Measurements from ENCODE around the gene NOS2. TPM values are rescaled to one million over a fixed set of nuclear protein-coding genes. Genes with fewer than 3 reads are reported as not detected.
"Not testable (repeated sequence)": the region's sequence is repeated elsewhere in the genome, so short reads cannot be mapped to it uniquely, and the experiment has no call there.

NOS2 gene
- polyA plus RNA-seq, 1 experiment = 0.02 TPM

DNA sequence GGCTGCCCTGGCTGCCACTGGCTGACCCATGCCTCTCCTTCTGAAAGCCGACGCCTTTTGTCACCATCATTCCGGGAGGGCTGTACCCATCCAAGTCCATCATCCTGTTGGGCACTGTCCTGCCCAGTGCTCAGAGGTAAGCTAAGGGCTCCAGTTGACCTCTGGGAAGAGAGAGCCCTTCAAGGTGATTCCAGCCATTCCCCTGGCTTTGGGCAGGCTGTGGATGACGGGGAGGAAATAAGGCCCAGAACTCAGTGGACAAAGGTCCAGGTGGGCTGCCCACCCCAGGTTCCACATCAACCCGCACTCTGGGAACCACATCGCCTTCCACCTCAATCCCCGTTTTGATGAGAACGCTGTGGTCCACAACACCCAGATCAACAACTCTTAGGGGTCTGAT is 45.8 kb downstream of the NOS2 start:
- Histone ChIP-seq H3K4me3 (ENCODE audit: low read depth, low read length) (no peak overlapping the region), H3K36me3 (ENCODE audit: control insufficient read depth, insufficient read depth, low read length) (no peaks in the 10 kb centered on the region), H3K27me3 (ENCODE audit: control insufficient read depth, insufficient read depth, low read length) (no peaks in the 10 kb centered on the region)
- TF ChIP-seq, protein P1, sequence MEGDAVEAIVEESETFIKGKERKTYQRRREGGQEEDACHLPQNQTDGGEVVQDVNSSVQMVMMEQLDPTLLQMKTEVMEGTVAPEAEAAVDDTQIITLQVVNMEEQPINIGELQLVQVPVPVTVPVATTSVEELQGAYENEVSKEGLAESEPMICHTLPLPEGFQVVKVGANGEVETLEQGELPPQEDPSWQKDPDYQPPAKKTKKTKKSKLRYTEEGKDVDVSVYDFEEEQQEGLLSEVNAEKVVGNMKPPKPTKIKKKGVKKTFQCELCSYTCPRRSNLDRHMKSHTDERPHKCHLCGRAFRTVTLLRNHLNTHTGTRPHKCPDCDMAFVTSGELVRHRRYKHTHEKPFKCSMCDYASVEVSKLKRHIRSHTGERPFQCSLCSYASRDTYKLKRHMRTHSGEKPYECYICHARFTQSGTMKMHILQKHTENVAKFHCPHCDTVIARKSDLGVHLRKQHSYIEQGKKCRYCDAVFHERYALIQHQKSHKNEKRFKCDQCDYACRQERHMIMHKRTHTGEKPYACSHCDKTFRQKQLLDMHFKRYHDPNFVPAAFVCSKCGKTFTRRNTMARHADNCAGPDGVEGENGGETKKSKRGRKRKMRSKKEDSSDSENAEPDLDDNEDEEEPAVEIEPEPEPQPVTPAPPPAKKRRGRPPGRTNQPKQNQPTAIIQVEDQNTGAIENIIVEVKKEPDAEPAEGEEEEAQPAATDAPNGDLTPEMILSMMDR (IDR thresholded peaks at IDR 0.05; ENCODE audit: insufficient read depth, low read depth, low read length) = no peak
- ChIA-PET POLR2A (no interaction called here), CTCF (interaction anchor here (6.4 kb wide), 1 partner anchor 101 kb away, joined by 98 read pairs; no protein-coding TSS in a partner anchor)
- no peak for DNase-seq (ENCODE audit: low read depth)

DNA sequence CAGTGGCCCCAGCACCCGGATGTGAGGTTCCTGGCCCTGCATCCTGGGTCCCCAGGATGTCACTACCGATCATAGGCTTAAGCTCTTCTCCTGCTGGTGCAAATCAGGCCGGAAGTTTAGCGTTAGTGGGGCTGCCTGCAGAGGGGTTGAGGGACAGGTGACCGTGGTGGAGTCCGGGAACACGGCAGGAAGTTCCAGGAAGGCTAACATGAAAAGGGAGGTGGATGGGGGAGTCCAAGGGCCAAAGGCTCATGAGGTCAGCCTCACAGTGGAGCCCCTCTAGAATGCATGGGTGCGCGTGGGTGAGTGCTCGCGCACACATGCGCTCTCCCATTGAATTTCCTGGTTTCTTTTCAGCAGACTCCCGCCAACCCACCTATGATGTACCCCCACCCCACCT is 46.6 kb downstream of the NOS2 start:
- CTCF ChIA-PET = interaction anchor here (6.4 kb wide), 1 partner anchor 100 kb away, joined by 98 read pairs; no protein-coding TSS in a partner anchor
- H3K36me3 ChIP-seq (ENCODE audit: control insufficient read depth, insufficient read depth, low read length); H3K4me3 ChIP-seq (ENCODE audit: low read depth, low read length); DNase-seq (ENCODE audit: low read depth); POLR2A ChIA-PET; H3K27me3 ChIP-seq (ENCODE audit: control insufficient read depth, insufficient read depth, low read length): not testable (repeated sequence)

DNA sequence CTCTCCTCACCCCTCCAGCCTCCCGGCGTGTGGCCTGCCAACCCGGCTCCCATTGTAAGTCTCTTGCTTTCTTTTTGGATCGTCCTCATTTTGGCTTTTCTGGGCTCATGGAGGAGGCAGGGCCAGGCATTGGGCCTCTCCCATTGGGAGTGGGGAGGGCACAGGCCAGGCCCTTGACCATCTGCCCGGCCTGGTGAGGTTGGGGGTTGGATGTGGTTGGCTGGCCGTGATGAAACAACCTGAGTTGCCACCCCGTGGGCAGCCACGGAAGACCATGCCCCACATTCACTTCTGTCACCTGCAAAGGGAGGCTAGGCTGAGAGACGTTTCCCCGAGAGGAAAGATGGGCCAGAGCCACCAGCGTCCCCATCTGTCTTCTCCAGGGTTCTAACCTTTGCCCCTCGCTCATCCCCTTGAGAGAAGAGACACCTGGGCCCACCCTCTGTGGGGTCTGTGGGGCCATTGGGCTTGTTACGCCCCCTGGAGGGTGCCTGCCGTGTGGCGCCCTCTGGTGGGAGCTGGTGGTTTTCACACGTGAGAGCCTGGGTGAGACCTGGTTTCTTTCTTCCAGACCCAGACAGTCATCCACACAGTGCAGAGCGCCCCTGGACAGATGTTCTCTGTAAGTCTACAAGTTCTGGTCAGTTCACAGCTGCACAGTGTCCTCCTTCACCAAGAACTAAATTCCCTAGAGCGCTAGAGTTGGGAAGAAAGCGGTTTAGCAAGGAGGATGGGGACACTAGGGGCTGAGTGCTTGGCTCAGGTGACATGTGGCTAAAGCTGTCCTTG is 47.3 kb downstream of the NOS2 start:
- DNase-seq (ENCODE audit: low read depth); H3K36me3 ChIP-seq (ENCODE audit: control insufficient read depth, insufficient read depth, low read length); H3K4me3 ChIP-seq (ENCODE audit: low read depth, low read length); POLR2A ChIA-PET; H3K27me3 ChIP-seq (ENCODE audit: control insufficient read depth, insufficient read depth, low read length): not testable (repeated sequence)
- CTCF ChIA-PET = interaction anchor here (6.4 kb wide), 1 partner anchor 100 kb away, joined by 98 read pairs; no protein-coding TSS in a partner anchor

DNA sequence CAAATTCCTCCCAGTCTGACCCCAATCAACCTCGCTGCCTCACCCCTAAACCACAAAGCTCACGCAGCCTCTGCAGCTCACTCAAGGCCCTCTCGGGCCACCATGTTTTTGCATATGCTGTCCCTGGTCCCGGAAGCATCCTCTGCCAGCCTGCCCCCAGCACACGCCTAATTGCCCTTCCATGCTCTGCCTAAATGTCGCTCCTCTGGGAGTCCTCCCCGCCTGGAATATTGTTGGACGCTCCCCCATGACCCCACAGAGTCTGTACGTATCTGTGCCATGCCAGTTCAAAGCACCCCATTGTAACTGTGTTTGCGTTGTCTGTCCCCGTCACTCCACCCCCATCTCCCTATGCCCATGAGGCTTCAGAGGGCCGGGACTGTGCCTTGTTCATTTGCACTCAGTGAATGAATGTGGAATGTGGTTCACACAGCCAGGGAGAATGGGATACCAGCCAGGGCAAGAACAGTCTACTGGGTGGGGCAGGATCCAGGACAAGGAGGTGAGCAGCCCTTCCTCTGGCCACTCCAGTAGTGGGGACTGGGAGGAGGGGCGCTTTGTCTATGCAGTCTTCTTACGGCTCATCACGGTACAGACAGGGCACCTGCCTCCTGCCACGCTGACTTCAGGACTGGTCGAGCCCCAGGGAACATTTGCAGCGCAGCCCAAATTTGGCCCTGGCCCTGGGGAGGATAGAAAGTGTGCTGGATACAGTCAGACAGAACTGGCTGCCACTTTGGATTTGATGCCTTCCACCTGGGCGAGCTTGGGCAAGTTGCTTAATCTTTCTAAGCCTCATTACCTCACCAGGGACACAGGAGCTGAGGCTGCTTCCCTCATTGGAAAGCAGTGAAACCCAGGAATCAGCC is 48.5 kb downstream of the NOS2 start:
- DNase-seq (ENCODE audit: low read depth) = no peak
- POLR2A ChIA-PET = no interaction called here
- CTCF ChIA-PET = interaction anchor here (1.4 to 1.9 kb wide), 2 partner anchors 15 to 128 kb away, joined by 3 to 5 read pairs; no protein-coding TSS in a partner anchor
- Histone ChIP-seq H3K36me3 (ENCODE audit: control insufficient read depth, insufficient read depth, low read length) (no peaks in the 10 kb centered on the region), H3K4me3 (ENCODE audit: low read depth, low read length) (no peak overlapping the region), H3K27me3 (ENCODE audit: control insufficient read depth, insufficient read depth, low read length) (no peaks in the 10 kb centered on the region)
- TF ChIP-seq, protein P1 (IDR thresholded peaks at IDR 0.05; ENCODE audit: insufficient read depth, low read depth, low read length) = no peak

DNA sequence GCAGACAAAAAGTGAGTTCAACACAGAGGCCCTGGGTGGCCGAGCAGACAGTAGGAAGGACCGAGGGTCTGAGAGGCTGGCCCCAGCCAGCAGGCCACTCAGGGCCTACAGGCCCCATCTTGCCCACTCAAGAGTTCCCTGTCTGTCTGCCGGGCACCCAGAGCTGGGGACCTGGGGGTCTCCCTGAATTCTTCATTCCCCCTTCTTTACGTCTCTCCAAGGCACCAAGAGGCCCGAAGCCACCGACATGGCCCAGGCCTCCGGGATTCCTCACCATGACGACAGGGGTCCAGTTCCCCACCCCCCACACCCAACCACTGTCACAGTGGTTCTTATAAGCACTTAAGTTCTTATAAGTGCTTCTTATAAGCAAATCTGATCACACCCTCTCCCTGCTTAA is 49.2 kb downstream of the NOS2 start:
- ChIA-PET CTCF (interaction anchor here (1.4 to 1.9 kb wide), 2 partner anchors 14 to 129 kb away, joined by 3 to 5 read pairs; no protein-coding TSS in a partner anchor), POLR2A (no interaction called here)
- no peaks in the 10 kb centered on the region for H3K27me3 ChIP-seq (ENCODE audit: control insufficient read depth, insufficient read depth, low read length)
- DNase-seq (ENCODE audit: low read depth) = no peak
- TF ChIP-seq, protein P1 (IDR thresholded peaks at IDR 0.05; ENCODE audit: insufficient read depth, low read depth, low read length) = no peak
- H3K4me3 ChIP-seq (ENCODE audit: low read depth, low read length) = no peak overlapping the region
- no peaks in the 10 kb centered on the region for H3K36me3 ChIP-seq (ENCODE audit: control insufficient read depth, insufficient read depth, low read length)

DNA sequence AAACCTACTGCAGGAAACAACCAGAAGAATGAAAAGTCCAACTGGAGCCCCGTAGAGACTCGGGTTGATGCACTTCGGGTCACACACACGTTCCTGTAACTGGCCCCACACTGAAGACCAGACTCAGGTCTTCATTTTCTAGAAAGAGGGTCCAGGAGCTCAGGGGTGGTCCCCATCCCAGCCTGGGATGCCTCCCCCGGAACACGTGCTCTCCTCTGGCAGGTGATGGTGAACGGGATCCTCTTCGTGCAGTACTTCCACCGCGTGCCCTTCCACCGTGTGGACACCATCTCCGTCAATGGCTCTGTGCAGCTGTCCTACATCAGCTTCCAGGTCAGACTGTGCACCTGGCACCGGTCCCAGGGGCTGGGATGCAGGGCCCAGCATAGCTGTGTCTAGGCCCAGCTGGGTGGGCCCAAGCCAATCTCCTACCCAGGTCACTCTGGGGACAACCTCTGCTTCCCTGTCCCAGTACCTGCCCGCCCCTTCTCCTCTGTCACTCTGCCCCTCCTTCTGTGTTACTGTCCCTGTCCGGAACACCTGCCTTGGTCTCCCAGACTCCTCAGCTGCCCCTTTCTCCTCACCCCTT is 50.7 kb downstream of the NOS2 start:
- CTCF ChIA-PET = interaction anchor here (1.6 kb wide), 1 partner anchor 10 kb away, joined by 4 read pairs; no protein-coding TSS in a partner anchor
- H3K36me3 ChIP-seq (ENCODE audit: control insufficient read depth, insufficient read depth, low read length); DNase-seq (ENCODE audit: low read depth); H3K27me3 ChIP-seq (ENCODE audit: control insufficient read depth, insufficient read depth, low read length); POLR2A ChIA-PET; H3K4me3 ChIP-seq (ENCODE audit: low read depth, low read length): not testable (repeated sequence)
